D341Med (cell line): Measurements from ENCODE around the gene NCAM2.
"Not testable (repeated sequence)": the region's sequence is repeated elsewhere in the genome, so short reads cannot be mapped to it uniquely, and the experiment has no call there.

ENCODE experiments used
- DNase-seq: peaks from one replicate; pipeline ENCODE4 v3.0.0; 2012; ENCODE audit warnings: low spot score

The NCAM2 gene

DNA sequence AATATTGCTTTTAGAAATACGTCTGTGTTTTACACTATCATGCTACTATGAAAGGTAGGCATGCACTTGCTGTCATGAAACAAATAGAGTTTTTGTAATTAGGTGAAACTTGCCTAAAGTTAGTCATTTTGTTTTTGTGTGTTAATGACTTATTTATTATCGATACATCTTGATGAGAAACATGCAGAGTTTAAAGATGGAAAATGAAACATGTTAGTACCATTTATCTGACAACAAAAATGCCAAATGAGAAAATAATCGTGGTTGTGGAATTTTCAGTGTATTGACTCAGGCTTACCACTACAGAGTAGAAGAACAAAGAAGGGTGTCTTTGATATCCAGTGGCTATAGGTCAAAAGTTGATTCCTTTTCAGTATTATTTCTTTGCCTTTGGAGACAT lies 105.5 kb downstream of the NCAM2 start:
- DNase-seq: no peak

DNA sequence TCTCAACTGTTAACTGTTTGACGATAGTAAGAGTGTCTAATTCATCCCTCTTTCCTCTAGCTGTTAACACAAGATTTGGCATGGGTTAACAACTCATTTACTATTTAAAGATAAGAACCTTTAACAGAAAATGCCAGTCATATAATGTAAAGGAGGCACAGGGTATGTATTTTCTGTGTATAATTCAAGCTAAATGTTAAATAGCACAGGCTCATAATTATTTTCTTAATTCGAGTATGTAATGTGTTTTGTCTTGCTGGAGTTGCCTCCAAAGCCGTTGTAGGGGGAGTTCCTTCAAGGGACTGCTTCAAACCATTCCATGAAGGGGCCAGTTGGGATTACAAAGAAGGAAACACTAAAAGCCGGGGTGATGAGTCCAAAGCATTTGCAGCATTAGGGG lies 111.5 kb downstream of the NCAM2 start:
- DNase-seq: no peak

GRCh38 chr21:21111309-21111920 lies 113.2 kb downstream of the NCAM2 start:
- peak; percentile 36 for DNase-seq

DNA sequence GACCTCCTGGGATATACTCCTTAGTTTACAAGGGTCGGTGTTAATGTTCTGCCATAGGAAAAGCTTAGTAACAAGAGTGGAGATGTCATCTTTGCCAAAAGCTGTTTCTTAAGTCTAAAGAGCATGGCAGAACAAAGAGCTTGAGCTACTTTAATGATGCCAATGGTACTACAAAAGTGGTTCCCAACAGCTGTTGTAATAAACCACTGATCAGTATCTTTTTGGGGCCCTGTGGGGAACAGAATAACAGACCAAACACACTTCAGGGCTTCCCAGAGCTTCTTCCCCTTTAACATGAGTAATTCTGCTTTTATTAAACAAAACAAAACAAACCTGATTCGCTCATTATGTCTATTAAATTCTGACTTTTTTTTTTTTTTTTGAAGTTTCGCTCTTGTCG lies 116.3 kb downstream of the NCAM2 start:
- no peak for DNase-seq

DNA sequence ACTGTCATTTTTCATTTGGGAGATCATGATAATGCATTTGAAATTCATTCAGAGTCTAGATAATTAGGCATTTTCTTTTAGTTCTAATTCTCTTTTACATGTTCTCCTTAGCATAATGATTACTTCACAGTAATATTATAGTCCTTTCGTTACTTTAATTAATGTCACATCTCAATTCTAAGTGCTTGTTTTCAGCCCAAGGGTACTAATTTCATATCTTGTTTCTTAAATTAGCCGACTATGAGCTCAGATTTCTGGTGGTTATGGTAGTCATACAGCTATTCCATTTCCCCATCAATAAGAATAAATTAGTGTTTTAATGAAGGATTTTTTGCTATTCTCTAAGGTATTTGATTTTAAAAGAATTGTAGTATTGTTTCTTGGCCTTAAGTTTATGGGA lies 120.9 kb downstream of the NCAM2 start:
- DNase-seq: no peak

GRCh38 chr21:21122680-21123079 lies 124.5 kb downstream of the NCAM2 start:
- DNase-seq: no peak

DNA sequence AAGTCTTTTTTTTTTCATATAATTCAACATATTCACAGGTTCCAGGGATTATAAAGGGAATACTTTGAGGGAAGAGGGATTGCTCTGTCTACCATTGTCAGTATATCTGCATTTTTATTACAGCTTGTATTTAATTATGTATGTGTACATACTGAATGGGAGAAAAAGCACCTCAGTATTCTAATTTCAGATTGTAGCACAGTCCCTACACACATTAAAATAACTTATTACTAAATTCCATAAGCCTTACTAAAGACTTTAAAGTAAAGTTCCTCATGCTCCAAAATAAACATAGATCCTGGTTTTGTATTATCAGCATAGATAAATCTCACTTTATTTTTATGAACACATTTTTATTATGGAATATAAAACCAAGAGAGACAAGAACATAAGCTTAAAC lies 134.2 kb downstream of the NCAM2 start:
- no peak for DNase-seq

- no peak for DNase-seq
These were observed 139.8 kb downstream of the NCAM2 start for GRCh38 chr21:21137986-21138385.

- no peak for DNase-seq
These were observed 148.6 kb downstream of the NCAM2 start for GRCh38 chr21:21146587-21147373.

DNA sequence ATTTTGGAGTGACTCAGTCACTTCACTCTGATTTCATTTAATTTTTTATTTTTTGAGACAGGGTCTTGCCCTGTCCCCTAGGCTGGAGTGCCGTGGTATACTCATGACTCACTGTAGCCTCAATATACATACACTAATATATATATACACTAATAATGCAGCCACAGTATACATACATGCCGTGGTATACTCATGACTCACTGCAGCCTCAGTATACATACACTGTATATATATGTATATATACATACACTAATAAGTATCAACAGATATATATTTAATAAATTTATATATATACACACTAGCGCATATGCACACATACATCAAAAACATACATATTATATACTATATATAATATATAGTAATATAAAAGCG lies 149.2 kb downstream of the NCAM2 start:
- no peak for DNase-seq

- no peak for DNase-seq
These were observed 149.8 kb downstream of the NCAM2 start for GRCh38 chr21:21148009-21148408.

DNA sequence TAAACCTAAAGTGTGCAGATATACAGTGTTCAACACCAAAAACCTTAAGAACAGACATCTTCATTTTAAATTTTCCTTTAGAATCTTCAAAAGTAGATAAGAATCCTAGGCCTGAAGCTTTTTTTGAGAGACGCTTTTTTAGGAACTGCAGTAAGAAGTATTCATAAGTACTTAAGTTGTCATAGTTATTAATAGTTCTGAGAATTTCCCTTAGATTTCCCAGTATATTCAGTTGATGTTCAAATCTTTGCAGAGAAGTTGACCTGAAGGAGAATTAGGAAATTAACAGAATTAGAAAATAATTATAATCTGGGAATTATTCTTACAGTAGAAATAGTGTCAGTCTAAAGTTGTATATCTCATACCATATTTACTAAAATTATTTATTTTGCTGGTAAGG lies 150.3 kb downstream of the NCAM2 start:
- no peak for DNase-seq

DNA sequence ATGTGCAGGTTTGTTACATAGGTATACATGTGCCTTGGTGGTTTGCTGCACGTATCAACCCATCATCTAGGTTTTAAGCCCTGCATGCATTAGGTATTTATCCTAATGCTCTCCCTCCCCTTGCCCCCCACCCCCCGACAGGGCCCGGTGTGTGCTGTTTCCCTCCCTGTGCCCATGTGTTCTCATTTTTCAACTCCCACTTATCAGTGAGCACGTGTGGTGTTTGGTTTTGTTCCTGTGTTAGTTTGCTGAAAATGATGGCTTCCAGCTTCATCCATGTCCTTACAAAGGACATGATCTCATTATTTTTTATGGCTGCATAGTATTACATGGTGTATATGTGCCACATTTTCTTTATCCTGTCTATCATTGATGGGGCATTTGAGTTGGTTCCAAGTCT lies 151.2 kb downstream of the NCAM2 start:
- DNase-seq: not testable (repeated sequence)

GRCh38 chr21:21151231-21151630 lies 153.0 kb downstream of the NCAM2 start:
- DNase-seq: no peak

DNA sequence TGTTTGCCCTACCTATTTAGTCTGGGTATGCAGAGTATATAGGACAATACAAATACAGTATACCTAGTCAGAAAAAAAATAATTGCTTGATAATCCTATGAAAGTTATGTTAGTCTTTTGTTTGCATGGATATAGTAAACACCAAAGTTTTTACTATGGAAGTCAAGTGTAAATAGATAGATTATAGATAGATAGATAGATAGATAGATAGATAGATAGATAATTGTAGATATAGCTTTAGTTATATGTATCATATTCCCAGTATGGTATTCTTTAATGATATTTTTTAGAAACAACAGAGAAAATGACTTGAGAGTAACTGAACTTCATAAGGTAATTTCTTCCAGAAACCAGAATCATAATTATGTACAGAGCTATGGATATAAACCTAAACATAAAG lies 158.2 kb downstream of the NCAM2 start:
- no peak for DNase-seq

GRCh38 chr21:21156957-21157356 lies 158.7 kb downstream of the NCAM2 start:
- no peak for DNase-seq

GRCh38 chr21:21158376-21158918 lies 160.2 kb downstream of the NCAM2 start:
- no peak for DNase-seq

DNA sequence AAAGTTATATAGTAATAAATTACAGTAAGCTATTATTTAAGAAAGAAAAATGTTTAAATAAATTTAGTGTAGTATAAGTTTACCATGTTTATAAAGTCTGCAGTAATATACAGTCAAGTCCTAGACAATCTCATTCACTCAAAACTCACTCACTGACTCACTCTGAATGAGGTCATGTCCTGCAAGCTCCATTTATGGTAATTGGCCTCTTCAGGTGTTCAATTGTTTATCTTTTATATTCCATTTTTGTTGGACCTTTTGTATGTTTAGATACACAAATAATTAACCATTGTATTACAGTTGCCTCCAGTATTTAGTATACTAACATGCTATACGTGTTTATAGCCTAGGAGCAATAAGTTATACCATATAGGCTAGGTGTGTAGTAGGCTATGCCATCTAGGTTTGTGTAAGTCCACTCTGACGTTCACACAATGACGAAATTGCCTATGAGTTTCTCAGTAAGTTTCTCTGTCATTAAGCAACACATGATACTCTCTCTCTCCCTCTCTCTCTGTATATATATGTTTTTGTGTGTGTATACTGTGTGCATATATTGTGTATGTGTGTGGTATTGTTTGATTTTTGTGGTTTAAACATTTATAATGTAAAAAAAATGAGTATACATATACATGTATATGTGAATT lies 161.2 kb downstream of the NCAM2 start:
- DNase-seq: no peak

- no peak for DNase-seq
These were observed 164.6 kb downstream of the NCAM2 start for GRCh38 chr21:21162786-21163185.

- DNase-seq: peak; percentile 68
These were observed 165.7 kb downstream of the NCAM2 start for GRCh38 chr21:21163904-21164303.

DNA sequence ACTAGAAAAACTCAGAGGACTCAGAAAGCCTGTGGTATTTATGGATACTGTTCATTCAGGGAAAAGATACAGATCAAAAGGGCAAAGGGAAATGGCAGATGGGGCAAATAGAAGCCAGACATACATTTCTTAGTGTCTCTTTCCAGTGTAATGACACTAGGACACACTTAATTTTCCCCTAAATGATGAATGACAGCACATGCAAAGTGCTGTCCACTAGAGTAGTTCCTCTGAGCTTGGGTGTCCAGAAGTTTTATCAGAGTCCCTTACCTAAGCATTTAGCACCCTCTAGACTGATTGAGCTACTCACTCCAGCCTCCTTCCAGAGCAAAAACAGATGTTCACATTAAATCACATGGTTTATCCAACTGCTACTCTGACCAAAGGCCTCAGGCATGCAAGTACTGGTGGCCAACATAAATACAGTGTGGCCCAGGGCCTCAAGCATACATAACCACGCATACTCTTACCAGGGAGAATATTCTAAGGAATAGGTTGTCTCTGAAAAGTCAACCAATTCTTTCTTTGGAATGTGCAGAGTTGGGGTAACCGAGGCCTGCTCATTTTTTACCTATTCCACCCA lies 166.9 kb downstream of the NCAM2 start:
- DNase-seq: no peak

GRCh38 chr21:21174676-21175075 lies 176.5 kb downstream of the NCAM2 start:
- DNase-seq: no peak
